Esophagus muscularis mucosa (tissue), 4 donors: ENCODE data around the gene PPP3CA.

Source experiments
- EP300 ChIP-seq: sonication (generic); formaldehyde crosslinking; IDR thresholded peaks from one replicate; pipeline ENCODE4 v1.6.1; 2017; ENCODE audit warnings: antibody characterized with exemption
- POLR2A ChIP-seq: fragments of 450-650 bp; IDR thresholded peaks from one replicate; pipeline ENCODE4 v1.6.1; 2017; ENCODE audit warnings: antibody characterized with exemption, moderate library complexity, mild to moderate bottlenecking, low read depth
- POLR2AphosphoS5 ChIP-seq, 2 donors: sonication (generic); formaldehyde crosslinking; IDR thresholded peaks; one replicate each; pipeline ENCODE4 v1.6.1; 2017; ENCODE audit warnings: antibody characterized with exemption in 2 of 2
- TF ChIP-seq, protein P1 (sequence below), 3 experiments: fragments of 200-600 bp in 2 of 3; fragments of 450-650 bp in 1 of 3; sonication (generic) in 2 of 3; IDR thresholded peaks; one replicate each; pipeline ENCODE4 v1.5.1; 2017 to 2019; ENCODE audit warnings: antibody characterized with exemption in 3 of 3, mild to moderate bottlenecking in 2 of 3, moderate library complexity in 1 of 3

GRCh38 chr4:101242441-101242840, 104.9 kb downstream of the PPP3CA start:
- TF ChIP-seq, protein P1, sequence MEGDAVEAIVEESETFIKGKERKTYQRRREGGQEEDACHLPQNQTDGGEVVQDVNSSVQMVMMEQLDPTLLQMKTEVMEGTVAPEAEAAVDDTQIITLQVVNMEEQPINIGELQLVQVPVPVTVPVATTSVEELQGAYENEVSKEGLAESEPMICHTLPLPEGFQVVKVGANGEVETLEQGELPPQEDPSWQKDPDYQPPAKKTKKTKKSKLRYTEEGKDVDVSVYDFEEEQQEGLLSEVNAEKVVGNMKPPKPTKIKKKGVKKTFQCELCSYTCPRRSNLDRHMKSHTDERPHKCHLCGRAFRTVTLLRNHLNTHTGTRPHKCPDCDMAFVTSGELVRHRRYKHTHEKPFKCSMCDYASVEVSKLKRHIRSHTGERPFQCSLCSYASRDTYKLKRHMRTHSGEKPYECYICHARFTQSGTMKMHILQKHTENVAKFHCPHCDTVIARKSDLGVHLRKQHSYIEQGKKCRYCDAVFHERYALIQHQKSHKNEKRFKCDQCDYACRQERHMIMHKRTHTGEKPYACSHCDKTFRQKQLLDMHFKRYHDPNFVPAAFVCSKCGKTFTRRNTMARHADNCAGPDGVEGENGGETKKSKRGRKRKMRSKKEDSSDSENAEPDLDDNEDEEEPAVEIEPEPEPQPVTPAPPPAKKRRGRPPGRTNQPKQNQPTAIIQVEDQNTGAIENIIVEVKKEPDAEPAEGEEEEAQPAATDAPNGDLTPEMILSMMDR (IDR thresholded peaks at IDR 0.05): no peak
- TF ChIP-seq POLR2A (no peak), EP300 (no peak), POLR2AphosphoS5 (IDR thresholded peaks at IDR 0.05) (no peak)
